ENCODE measurements around the gene POP7. TPM values are rescaled to one million over a fixed set of nuclear protein-coding genes. Genes with fewer than 3 reads are reported as not detected.

The POP7 gene
- total and polyA plus RNA-seq, 2 donors from 2014 or later: 25.7 to 41.8 TPM

- FAIRE-seq: no peak
- Histone ChIP-seq H3K9ac (ENCODE audit: low read length in 3 of 3) (no peak overlapping the region), H3K27ac (ENCODE audit: low read depth in 2 of 2, low read length in 2 of 2) (no peak overlapping the region)
Observed at GRCh38 chr7:100726996-100727761, 21.3 kb downstream of the POP7 start.

DNA sequence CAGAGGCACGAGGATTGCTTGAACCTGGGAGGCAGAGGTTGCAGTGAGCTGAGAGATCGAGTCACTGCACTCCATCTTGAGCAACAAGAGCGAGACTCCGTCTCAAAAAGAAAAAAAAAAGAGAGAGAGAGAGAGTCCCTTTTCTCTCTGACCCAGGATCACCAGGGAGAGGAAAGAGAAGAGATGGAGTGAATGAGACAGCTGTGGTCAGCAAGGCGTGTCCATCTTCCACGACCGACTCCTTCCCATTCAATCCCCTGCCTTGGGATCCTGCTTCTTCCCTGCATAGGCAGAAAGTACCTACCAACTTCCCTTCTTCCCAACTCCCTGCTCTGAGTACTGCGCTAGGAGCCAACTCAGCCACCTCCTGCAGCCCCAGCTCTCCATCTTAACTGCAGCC is 22.3 kb downstream of the POP7 start:
- Histone ChIP-seq H3K27me3 (ENCODE audit: control insufficient read depth, insufficient read depth, low read length) (no peaks in the 10 kb centered on the region), H3K9me3 (ENCODE audit: control insufficient read depth in 2 of 3, insufficient read depth in 1 of 3, low read length in 3 of 3) (no peaks in the 10 kb centered on the region), H3K4me3 (ENCODE audit: low read length in 3 of 3) (no peak overlapping the region), H3K4me1 (ENCODE audit: control insufficient read depth in 2 of 3, insufficient read depth in 2 of 3, low read depth in 1 of 3, low read length in 3 of 3) (no peaks in the 10 kb centered on the region), H3K27ac (ENCODE audit: low read depth in 2 of 2, low read length in 2 of 2) (no peak overlapping the region), H3K9ac (ENCODE audit: low read length in 3 of 3) (no peak overlapping the region), H3K36me3 (ENCODE audit: control insufficient read depth in 2 of 3, insufficient read depth in 3 of 3, low read length in 3 of 3) (no peaks in the 10 kb centered on the region)
- TF ChIP-seq CTCF (IDR thresholded peaks at IDR 0.05; ENCODE audit: borderline replicate concordance, extremely low read depth, insufficient read depth): no peak
- intact Hi-C loops (cut with DNase I): no loop called here
- DNase-seq: no peak
- FAIRE-seq: no peak

More at GRCh38 chr7:100726996-100727761, 21.3 kb downstream of the POP7 start:
- no peaks in the 10 kb centered on the region for H3K36me3 ChIP-seq (ENCODE audit: control insufficient read depth in 2 of 3, insufficient read depth in 3 of 3, low read length in 3 of 3)
- H3K4me3 ChIP-seq (ENCODE audit: low read length in 3 of 3): no peak overlapping the region
- TF ChIP-seq CTCF (IDR thresholded peaks at IDR 0.05; ENCODE audit: borderline replicate concordance, extremely low read depth, insufficient read depth): no peak
- no peaks in the 10 kb centered on the region for H3K4me1 ChIP-seq (ENCODE audit: control insufficient read depth in 2 of 3, insufficient read depth in 2 of 3, low read depth in 1 of 3, low read length in 3 of 3)
- no peaks in the 10 kb centered on the region for H3K9me3 ChIP-seq (ENCODE audit: control insufficient read depth in 2 of 3, insufficient read depth in 1 of 3, low read length in 3 of 3)
- DNase-seq: no peak
- intact Hi-C loops (cut with DNase I): no loop called here
- no peaks in the 10 kb centered on the region for H3K27me3 ChIP-seq (ENCODE audit: control insufficient read depth, insufficient read depth, low read length)

DNA sequence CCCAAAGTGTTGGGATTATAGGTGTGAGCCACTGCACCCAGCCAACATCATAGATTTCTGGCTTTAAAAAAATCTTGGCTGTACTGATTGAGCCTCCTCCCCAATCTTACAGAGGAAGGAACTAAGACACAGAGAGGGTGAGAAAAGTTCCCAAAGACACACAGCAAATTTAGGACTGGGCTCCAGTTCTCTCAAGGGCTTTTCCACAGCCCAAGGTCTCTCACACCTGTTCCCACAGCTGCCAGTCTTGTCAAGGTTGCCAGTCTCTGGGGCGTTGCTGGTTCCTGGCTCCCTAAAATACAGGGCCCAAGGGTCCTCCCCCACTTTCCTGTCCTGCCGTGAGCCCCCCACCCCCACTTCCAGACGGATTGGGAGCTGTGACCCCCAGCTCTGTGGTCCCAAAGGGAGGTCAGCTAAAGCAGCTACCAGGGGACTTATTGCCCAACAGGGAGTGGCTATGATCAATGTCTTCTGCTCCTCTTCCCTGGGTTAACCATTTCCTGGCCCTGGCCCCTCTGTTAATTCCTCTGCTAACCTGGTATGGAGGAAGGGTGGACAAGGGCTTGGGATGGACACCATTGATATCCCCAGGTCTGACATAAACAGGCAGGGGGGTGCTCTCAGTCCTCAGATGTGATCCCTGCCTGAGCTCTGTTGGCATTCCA is 24.3 kb downstream of the POP7 start:
- FAIRE-seq: no peak
- intact Hi-C loops (cut with DNase I): no loop called here

More for the DNA sequence above, 24.3 kb downstream of the POP7 start:
- Histone ChIP-seq H3K27me3 (ENCODE audit: control insufficient read depth, insufficient read depth, low read length) (no peaks in the 10 kb centered on the region), H3K9me3 (ENCODE audit: control insufficient read depth in 2 of 3, insufficient read depth in 1 of 3, low read length in 3 of 3) (no peaks in the 10 kb centered on the region), H3K4me3 (ENCODE audit: low read length in 3 of 3) (no peak overlapping the region), H3K36me3 (ENCODE audit: control insufficient read depth in 2 of 3, insufficient read depth in 3 of 3, low read length in 3 of 3) (no peaks in the 10 kb centered on the region), H3K27ac (ENCODE audit: low read depth in 2 of 2, low read length in 2 of 2) (no peak overlapping the region), H3K9ac (ENCODE audit: low read length in 3 of 3) (no peak overlapping the region), H3K4me1 (ENCODE audit: control insufficient read depth in 2 of 3, insufficient read depth in 2 of 3, low read depth in 1 of 3, low read length in 3 of 3) (no peaks in the 10 kb centered on the region)
- no peak for TF ChIP-seq CTCF (IDR thresholded peaks at IDR 0.05; ENCODE audit: borderline replicate concordance, extremely low read depth, insufficient read depth)
- DNase-seq: no peak

All from kidney (tissue), 14 donors.